GM21717 (cell line): Measurements from ENCODE around the gene PTPRN.
"Not testable (repeated sequence)": the region's sequence is repeated elsewhere in the genome, so short reads cannot be mapped to it uniquely, and the experiment has no call there.

Experiments
- ATAC-seq: cut with Tn5 transposase; IDR thresholded peaks from one replicate; pipeline ENCODE4 v1.9.1; 2021; ENCODE audit warnings: mild to moderate bottlenecking, moderate library complexity; ENCODE audit not compliant: unreplicated experiment

PTPRN gene

GRCh38 chr2:219289195-219289536, 20.0 kb downstream of the PTPRN start:
- no peak for ATAC-seq

GRCh38 chr2:219287580-219288265, 21.5 kb downstream of the PTPRN start:
- ATAC-seq: no peak

GRCh38 chr2:219287116-219287440, 22.1 kb downstream of the PTPRN start:
- ATAC-seq: not testable (repeated sequence)

- ATAC-seq: no peak
These were observed 22.6 kb downstream of the PTPRN start for GRCh38 chr2:219286436-219287115.

GRCh38 chr2:219285894-219286425, 23.2 kb downstream of the PTPRN start:
- no peak for ATAC-seq

GRCh38 chr2:219285373-219285735, 23.8 kb downstream of the PTPRN start:
- ATAC-seq: no peak

GRCh38 chr2:219284501-219285372, 24.5 kb downstream of the PTPRN start:
- ATAC-seq: no peak

GRCh38 chr2:219282943-219283581, 26.1 kb downstream of the PTPRN start:
- no peak for ATAC-seq

GRCh38 chr2:219282375-219282774, 26.8 kb downstream of the PTPRN start:
- ATAC-seq: no peak

- ATAC-seq: no peak
These were observed 27.6 kb downstream of the PTPRN start for GRCh38 chr2:219281588-219281987.

- ATAC-seq: no peak
These were observed 28.6 kb downstream of the PTPRN start for GRCh38 chr2:219280651-219281050.

- no peak for ATAC-seq
These were observed 29.2 kb downstream of the PTPRN start for GRCh38 chr2:219279916-219280516.

- peak; percentile 88 for ATAC-seq
These were observed 29.9 kb downstream of the PTPRN start, which contains the start of gene DNAJB2 for GRCh38 chr2:219279151-219279915. Gene DNAJB2 (plus strand): TSS chr2:219279366. CDS start chr2:219279834, 468 bp downstream.

- ATAC-seq: no peak
These were observed 30.5 kb downstream of the PTPRN start for GRCh38 chr2:219278655-219279150.

- no peak for ATAC-seq
These were observed 31.2 kb downstream of the PTPRN start for GRCh38 chr2:219277703-219278654.

- ATAC-seq: no peak
These were observed 34.8 kb downstream of the PTPRN start for GRCh38 chr2:219274361-219274921.

- ATAC-seq: no peak
These were observed 35.3 kb downstream of the PTPRN start for GRCh38 chr2:219273937-219274336.

GRCh38 chr2:219272995-219273394, 36.2 kb downstream of the PTPRN start:
- ATAC-seq: no peak
